T-helper 1 cell treated with Interleukin-12 subunit alpha and Interleukin-12 subunit beta and Interleukin-4 antibody, amounts not matched to agents 30 ng/mL and 1 ng/mL, for 36 hours (primary cell): ENCODE measurements around the gene FBXL12. TPM values are rescaled to one million over a fixed set of nuclear protein-coding genes. Genes with fewer than 3 reads are reported as not detected.
"Not testable (repeated sequence)": the region's sequence is repeated elsewhere in the genome, so short reads cannot be mapped to it uniquely, and the experiment has no call there.

Experiments used
- intact Hi-C: fragments of 100-400 bp; cut with micrococcal nuclease; formaldehyde crosslinking; loops from one replicate; pipeline ENCODE4 v1.15.1; 2024
- total RNA-seq: library from RNA; stranded (reverse); gene quantifications from 2 replicates; pipeline ENCODE4 v1.2.3, GENCODE V29; 2022

The FBXL12 gene
- total RNA-seq, 1 donor from 2014 or later = 19.0 TPM

DNA sequence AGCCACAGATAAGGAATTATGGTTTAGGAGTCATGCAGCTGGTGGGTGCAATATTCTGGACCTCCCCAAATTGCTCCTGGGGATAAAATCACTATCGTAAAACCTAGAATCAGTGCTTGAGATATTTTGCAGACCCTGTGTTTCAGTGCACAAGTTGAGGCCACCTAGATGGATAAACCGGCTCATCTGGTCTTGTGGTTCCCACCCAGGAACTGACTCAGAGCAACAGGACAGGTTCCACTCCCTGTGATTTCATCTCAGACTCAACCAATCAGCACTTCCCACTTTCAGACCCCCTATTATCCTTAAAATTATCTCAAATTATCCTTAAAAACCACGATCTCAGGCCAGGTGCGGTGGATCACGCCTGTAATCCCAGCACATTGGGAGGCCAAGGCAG, 21.0 kb downstream of the FBXL12 start:
- intact Hi-C loops = loop anchor here (2.0 to 10.0 kb wide), 3 partner anchors 123 to 1637 kb away; partner anchors contain the start of genes ICAM3, ODAD3, PRKCSH and RAVER1

GRCh38 chr19:9796113-9796773, 22.6 kb downstream of the FBXL12 start:
- intact Hi-C loops = loop anchor here (1.0 to 10.0 kb wide), 14 partner anchors 11 to 1639 kb away; partner anchors contain the start of genes FBXL12, ICAM3, ODAD3 and PRKCSH

GRCh38 chr19:9793071-9793591, 25.7 kb downstream of the FBXL12 start:
- intact Hi-C loops = loop anchor here (2.0 to 10.0 kb wide), 5 partner anchors 256 to 1872 kb away; partner anchors contain the start of genes ICAM3, ODAD3, PRKCSH and RAVER1

- intact Hi-C loops = loop anchor here (1.0 to 10.0 kb wide), 8 partner anchors 24 to 1872 kb away; partner anchors contain the start of genes FBXL12, ICAM3, ODAD3 and PRKCSH
Measured at GRCh38 chr19:9792206-9793070, 26.4 kb downstream of the FBXL12 start.

- intact Hi-C loops = loop anchor here (1.0 to 10.0 kb wide), 8 partner anchors 23 to 1871 kb away; partner anchors contain the start of genes FBXL12, ICAM3, ODAD3 and PRKCSH
Measured at GRCh38 chr19:9791552-9792205, 27.2 kb downstream of the FBXL12 start.

DNA sequence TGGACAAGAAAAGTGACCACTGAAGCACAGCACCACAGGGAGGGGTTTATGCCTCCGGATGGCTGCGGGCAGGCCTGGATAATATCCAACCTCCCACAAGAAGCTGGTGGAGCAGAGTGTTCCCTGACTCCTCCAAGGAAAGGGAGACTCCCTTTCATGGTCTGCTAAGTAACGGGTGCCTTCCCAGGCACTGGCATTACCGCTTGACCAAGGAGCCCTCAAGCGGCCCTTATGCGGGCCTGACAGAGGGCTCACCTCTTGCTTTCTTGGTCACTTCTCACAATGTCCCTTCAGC, 27.9 kb downstream of the FBXL12 start:
- intact Hi-C loops = loop anchor here (5.0 to 10.0 kb wide), 3 partner anchors 254 to 1644 kb away; partner anchors contain the start of genes ICAM3, ODAD3, PRKCSH and RAVER1

GRCh38 chr19:9789579-9789978, 29.3 kb downstream of the FBXL12 start:
- intact Hi-C loops = not testable (repeated sequence)

DNA sequence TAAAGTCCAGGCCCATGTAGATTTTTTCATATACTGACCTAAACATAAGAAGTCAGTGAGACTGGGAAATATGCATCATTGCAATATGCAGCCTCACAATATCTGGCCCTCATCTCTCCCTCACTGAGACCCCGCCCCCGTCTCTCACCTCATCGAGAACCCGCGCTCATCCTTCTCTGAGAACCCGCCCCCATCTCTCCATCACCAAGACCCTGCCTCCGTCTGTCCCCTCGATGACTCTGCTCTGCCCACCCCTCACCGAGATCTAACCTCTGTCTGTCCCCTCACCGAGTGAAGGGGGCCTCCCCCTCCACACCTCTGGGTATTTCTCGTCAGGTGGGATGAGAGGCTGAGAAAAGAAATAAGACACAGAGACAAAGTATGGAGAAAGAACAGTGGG, 29.8 kb downstream of the FBXL12 start:
- intact Hi-C loops = no loop called here

GRCh38 chr19:9788604-9789003, 30.3 kb downstream of the FBXL12 start:
- intact Hi-C loops = not testable (repeated sequence)

GRCh38 chr19:9786819-9787218, 32.1 kb downstream of the FBXL12 start:
- intact Hi-C loops = no loop called here

DNA sequence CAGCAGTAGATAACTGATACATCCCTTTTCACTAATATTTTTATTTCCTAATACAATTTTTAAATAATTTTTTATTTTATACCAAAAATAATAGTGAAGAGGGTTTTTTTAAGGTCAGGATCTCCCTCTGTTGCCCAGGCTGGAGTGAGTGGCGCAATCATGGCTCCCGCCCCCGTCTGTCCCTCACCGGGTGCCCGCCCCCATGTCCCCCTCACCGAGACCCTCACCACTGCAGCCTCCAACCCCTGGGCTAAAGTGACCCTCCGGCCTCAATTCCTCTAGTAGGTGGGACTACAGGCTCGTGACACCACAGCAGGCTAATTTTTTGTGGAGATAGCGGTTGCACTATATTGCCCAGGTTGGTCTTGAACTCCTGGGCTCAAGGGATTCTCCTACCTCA, 32.5 kb downstream of the FBXL12 start:
- intact Hi-C loops = no loop called here

GRCh38 chr19:9785367-9786331, 33.2 kb downstream of the FBXL12 start:
- intact Hi-C loops = loop anchor here (1.0 to 2.0 kb wide), 5 partner anchors 11 to 477 kb away; partner anchors contain the start of genes FBXL12, PIN1, ZNF699 and ZNF846

DNA sequence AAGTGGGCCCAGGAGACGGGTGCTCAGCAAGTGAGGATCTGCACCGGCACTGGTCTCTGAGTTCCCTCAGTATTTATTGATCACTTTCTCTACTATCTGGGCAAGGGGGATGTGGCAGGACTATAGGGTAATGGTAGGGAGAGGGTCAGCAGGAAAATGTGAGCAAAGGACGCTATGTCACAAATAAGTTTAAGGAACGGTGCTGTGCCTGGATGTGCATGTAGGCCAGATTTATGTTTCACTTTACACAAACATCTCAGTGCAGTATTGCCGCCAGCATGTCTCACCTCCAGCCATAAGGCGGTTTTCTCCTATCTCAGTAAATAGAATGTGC, 34.7 kb downstream of the FBXL12 start:
- intact Hi-C loops = loop anchor here (2.0 kb wide), 1 partner anchor 475 kb away; the partner anchor contains the start of gene ZNF699

DNA sequence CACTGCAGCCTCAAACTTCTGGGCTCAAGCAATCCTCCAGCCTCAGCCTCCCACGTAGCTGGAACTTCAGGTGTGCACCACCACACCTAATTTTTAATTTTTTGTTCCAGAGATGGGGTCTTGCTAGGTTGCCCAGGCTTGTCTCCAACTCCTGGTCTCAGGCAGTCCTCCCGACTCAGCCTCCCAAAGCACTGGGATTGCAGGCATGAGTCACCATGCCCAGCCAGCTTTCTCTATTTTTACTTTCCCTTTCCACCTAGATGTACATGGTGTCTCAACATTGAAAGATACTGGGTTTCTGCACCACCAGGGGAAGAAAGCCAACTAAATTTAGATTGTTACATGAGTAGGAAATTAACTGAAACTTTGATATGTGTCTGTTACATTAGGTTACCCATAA, 36.5 kb downstream of the FBXL12 start:
- intact Hi-C loops = no loop called here

DNA sequence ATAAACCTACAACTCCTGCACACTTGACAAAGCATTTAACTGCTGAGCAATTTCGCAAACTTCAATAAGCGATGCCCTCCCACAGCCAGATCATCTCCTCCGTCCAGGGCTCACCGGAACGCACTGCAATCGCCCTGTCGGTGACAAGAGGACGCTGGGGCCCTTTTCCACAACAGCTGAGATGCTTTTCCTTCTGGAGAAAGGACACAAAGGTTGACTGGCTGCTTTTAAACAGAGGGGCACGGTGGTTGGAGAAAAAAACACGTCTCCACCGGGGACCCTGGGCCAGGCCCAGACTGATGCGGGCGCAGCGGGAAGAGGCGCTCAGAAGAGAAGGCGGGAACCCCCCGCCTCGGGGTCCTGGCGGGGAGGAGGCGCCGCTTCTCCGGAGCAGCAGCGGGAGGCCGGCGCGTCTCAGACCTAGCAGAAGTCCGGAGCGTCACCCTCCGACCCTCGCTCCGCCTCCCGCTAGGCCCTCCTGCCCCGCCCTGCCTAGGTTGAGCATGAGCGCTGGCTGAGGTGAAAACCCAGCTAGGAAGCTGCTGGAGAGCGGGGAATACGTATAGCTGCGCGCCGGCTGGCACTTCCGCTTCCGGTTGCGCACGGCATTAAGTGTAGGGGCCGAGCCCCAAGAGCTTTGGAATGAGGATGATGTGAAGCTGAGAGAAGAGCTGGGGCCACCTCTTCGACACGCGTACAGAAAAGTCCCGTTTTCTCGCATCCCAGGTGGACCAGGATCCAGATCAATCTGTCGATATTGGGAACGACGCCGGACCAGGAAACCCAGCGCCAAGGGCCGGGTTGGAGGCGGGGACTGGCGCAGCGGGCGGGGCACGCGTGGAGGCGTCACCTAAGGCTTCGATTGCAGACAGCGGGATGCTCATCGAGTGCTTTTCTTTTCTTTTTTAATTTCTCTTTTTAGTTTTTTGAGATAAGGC, 50.4 kb downstream of the FBXL12 start, which contains the start of gene ZNF846:
ZNF846 (minus strand) TSS at position 564 of the 938 bp plus-strand sequence. CDS start 3,788 bp downstream, outside the sequence.
- intact Hi-C loops = loop anchor here (1.0 kb wide), 13 partner anchors 17 to 628 kb away; partner anchors contain the start of genes FBXL12, UBL5, ZNF121 and ZNF266
